Endodermal cell (in vitro differentiated cells): ENCODE data around the gene TMPRSS4. TPM values are rescaled to one million over a fixed set of nuclear protein-coding genes. Genes with fewer than 3 reads are reported as not detected.

Source experiments
- DNase-seq: peaks from one replicate; pipeline ENCODE4 v3.0.0-alpha.2; 2017
- H3K27ac ChIP-seq: 2 replicates; pipeline ENCODE4 v1.5.1; 2013; ENCODE audit warnings: mild to moderate bottlenecking, low read depth, low read length, moderate library complexity
- H3K27me3 ChIP-seq: 2 replicates; pipeline ENCODE4 v1.6.1; 2013; ENCODE audit warnings: mild to moderate bottlenecking, low read length, moderate library complexity; ENCODE audit not compliant: insufficient read depth, control insufficient read depth, poor library complexity, severe bottlenecking
- H3K36me3 ChIP-seq: 2 replicates; pipeline ENCODE4 v1.7.0; 2013; ENCODE audit warnings: mild to moderate bottlenecking, low read length, moderate library complexity; ENCODE audit not compliant: control insufficient read depth, insufficient read depth
- H3K4me1 ChIP-seq: one replicate; pipeline ENCODE4 v1.7.0; 2013; ENCODE audit warnings: low read length; ENCODE audit not compliant: control insufficient read depth, insufficient read depth
- H3K4me3 ChIP-seq: 2 replicates; pipeline ENCODE4 v1.5.1; 2013; ENCODE audit warnings: mild to moderate bottlenecking, low read length, moderate library complexity
- H3K9ac ChIP-seq: 2 replicates; pipeline ENCODE4 v1.6.1; 2013; ENCODE audit warnings: mild to moderate bottlenecking, low read length, moderate library complexity; ENCODE audit not compliant: poor library complexity, severe bottlenecking; ENCODE audit errors: extremely low read depth
- H3K9me3 ChIP-seq: 2 replicates; pipeline ENCODE4 v1.6.1; 2013; ENCODE audit warnings: mild to moderate bottlenecking, low read length, moderate library complexity; ENCODE audit not compliant: control insufficient read depth
- H3K27ac Mint-ChIP-seq: 2 replicates; pipeline ENCODE4 v1.8.0; 2020; ENCODE audit warnings: mixed read lengths
- H3K27me3 Mint-ChIP-seq: 2 replicates; pipeline ENCODE4 v1.8.0; 2021; ENCODE audit warnings: mild to moderate bottlenecking, mixed read lengths; ENCODE audit not compliant: insufficient read depth
- H3K36me3 Mint-ChIP-seq: 2 replicates; pipeline ENCODE4 v1.8.0; 2020; ENCODE audit warnings: low read depth, mixed read lengths
- H3K4me1 Mint-ChIP-seq: 2 replicates; pipeline ENCODE4 v1.8.0; 2020; ENCODE audit warnings: mixed read lengths
- H3K4me3 Mint-ChIP-seq: 2 replicates; pipeline ENCODE4 v1.8.0; 2020; ENCODE audit warnings: mild to moderate bottlenecking, moderate library complexity, mixed read lengths
- H3K9me3 Mint-ChIP-seq: 2 replicates; pipeline ENCODE4 v1.8.0; 2020; ENCODE audit warnings: mild to moderate bottlenecking, mixed read lengths
- WGBS, 2 experiments: methylation state at CpG; one replicate each; pipeline versions ENCODE4 v1.1.5 to v1.1.7; 2013; ENCODE audit warnings: missing lambda C conversion rate in 2 of 2, mixed read lengths in 1 of 2; ENCODE audit not compliant: insufficient coverage in 1 of 2, insufficient read length in 1 of 2; 5-methylcytosine and 5-hydroxymethylcytosine counted together
- total RNA-seq, 2 donors: library from RNA; stranded (reverse); fragmentation: NEBNext Ultra II Directional in 1 of 2; extraction: Animal tissue kit (Norgen Biotek cat#: 25700) in 1 of 2; gene quantifications; 2 replicates in 1 of 2; 3 replicates in 1 of 2; pipeline ENCODE4 v1.2.1, GENCODE V29; 2021
- TF ChIP-seq, protein P1 (sequence below): fragments of 200-600 bp; sonication (generic); conservative IDR thresholded peaks from 2 replicates; pipeline ENCODE4 v1.5.0; 2021; ENCODE audit warnings: antibody characterized with exemption, mild to moderate bottlenecking

TMPRSS4 gene
- total RNA-seq, 2 donors from 2014 or later = not detected

DNA sequence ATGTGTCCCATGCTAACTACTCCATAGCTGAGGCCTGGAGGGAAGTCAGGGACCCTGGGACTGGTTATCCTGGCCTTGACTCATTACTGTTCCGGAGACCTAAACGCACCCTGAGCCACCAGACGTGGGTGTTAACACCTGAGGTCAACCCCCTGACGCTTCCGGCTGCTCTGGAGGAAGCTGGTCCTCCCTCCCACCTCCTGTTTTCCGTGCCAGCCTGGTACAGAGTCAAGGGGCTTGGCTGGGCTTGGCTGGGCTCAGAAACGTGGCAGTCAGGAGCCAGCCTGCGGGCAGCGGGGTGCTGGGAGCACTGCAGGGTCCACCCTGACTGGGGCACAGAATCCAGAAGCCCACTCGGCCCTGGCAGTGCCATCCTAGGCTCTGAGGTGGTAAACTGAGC lies 2.6 kb downstream of the TMPRSS4 start:
- H3K4me3 ChIP-seq = no peak overlapping the region
- H3K4me1 ChIP-seq = no peaks in the 10 kb centered on the region
- no peaks in the 10 kb centered on the region for H3K36me3 ChIP-seq
- TF ChIP-seq, protein P1, sequence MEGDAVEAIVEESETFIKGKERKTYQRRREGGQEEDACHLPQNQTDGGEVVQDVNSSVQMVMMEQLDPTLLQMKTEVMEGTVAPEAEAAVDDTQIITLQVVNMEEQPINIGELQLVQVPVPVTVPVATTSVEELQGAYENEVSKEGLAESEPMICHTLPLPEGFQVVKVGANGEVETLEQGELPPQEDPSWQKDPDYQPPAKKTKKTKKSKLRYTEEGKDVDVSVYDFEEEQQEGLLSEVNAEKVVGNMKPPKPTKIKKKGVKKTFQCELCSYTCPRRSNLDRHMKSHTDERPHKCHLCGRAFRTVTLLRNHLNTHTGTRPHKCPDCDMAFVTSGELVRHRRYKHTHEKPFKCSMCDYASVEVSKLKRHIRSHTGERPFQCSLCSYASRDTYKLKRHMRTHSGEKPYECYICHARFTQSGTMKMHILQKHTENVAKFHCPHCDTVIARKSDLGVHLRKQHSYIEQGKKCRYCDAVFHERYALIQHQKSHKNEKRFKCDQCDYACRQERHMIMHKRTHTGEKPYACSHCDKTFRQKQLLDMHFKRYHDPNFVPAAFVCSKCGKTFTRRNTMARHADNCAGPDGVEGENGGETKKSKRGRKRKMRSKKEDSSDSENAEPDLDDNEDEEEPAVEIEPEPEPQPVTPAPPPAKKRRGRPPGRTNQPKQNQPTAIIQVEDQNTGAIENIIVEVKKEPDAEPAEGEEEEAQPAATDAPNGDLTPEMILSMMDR = no peak
- Mint-ChIP-seq H3K27me3 (peaks cover 18% of the 10 kb centered on the region), H3K36me3 (no peaks in the 10 kb centered on the region), H3K4me3 (no peak overlapping the region), H3K9me3 (peaks cover 4% of the 10 kb centered on the region), H3K4me1 (peaks cover 15% of the 10 kb centered on the region), H3K27ac (no peak overlapping the region)
- H3K9ac ChIP-seq = no peak overlapping the region
- peak overlapping the region; percentile 6 for H3K27ac ChIP-seq
- no peaks in the 10 kb centered on the region for H3K9me3 ChIP-seq
- DNase-seq = no peak
- no peaks in the 10 kb centered on the region for H3K27me3 ChIP-seq
- WGBS, 2 experiments = 82 to 91% methylated on average over 7 to 10 of the region's 10 CpGs

GRCh38 chr11:118080296-118080695 lies 3.4 kb downstream of the TMPRSS4 start:
- Histone ChIP-seq H3K9ac (no peak overlapping the region), H3K36me3 (no peaks in the 10 kb centered on the region), H3K27me3 (no peaks in the 10 kb centered on the region), H3K4me3 (no peak overlapping the region), H3K9me3 (no peaks in the 10 kb centered on the region), H3K4me1 (no peaks in the 10 kb centered on the region), H3K27ac (no peak overlapping the region)
- no peak for DNase-seq
- Mint-ChIP-seq H3K4me1 (peaks cover 15% of the 10 kb centered on the region), H3K27ac (no peak overlapping the region), H3K27me3 (peaks cover 18% of the 10 kb centered on the region), H3K36me3 (no peaks in the 10 kb centered on the region), H3K9me3 (peaks cover 4% of the 10 kb centered on the region), H3K4me3 (no peak overlapping the region)
- 83 to 90% methylated on average over 3 to 5 of the region's 5 CpGs for WGBS, 2 experiments
- TF ChIP-seq, protein P1 = no peak

DNA sequence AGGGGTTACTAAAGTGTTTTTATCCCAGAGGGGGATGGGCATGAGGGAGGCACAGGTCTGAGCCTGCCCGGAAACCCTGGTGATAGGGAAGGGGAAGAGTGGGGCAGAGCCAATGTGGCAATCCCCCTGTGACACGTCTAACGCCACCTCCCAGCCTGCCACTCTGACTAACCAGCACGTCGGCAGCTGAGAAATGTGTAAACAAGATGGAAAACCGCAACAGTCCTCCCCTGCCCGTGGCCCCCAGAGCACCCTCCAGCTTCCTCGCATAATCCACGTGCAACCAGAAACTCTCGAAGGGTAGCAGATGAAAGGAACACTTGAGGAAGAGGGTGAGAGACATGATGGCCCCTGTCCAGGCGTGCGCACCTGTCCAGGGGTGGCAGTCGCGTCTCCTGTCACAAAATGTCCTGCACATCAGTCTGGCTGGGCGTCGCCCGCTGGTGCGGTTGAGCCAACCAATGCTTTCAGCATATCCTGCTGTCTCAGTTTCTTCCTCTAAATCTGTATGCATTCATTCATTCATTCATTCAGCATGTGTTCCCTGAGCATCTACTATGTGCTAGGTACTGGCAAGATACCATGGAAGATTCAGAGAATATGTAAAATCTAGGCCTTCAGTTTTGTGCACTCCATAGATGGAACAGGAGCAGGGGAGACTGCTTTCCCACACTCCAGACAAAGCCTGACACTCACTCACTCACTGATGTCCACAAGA lies 4.5 kb downstream of the TMPRSS4 start:
- Mint-ChIP-seq H3K4me3 (no peak overlapping the region), H3K36me3 (no peaks in the 10 kb centered on the region), H3K4me1 (peaks cover 15% of the 10 kb centered on the region), H3K27ac (no peak overlapping the region), H3K9me3 (peaks cover 4% of the 10 kb centered on the region), H3K27me3 (peaks cover 20% of the 10 kb centered on the region)
- H3K27me3 ChIP-seq = no peaks in the 10 kb centered on the region
- DNase-seq = no peak
- TF ChIP-seq, protein P1 = no peak
- H3K9me3 ChIP-seq = no peaks in the 10 kb centered on the region
- no peak overlapping the region for H3K4me3 ChIP-seq
- H3K36me3 ChIP-seq = no peaks in the 10 kb centered on the region
- H3K9ac ChIP-seq = no peak overlapping the region
- WGBS, 2 experiments = 89 to 97% methylated on average over 14 to 18 of the region's 18 CpGs
- H3K4me1 ChIP-seq = no peaks in the 10 kb centered on the region
- H3K27ac ChIP-seq = no peak overlapping the region
